ENCODE measurements around the gene KCNIP4.

DNA sequence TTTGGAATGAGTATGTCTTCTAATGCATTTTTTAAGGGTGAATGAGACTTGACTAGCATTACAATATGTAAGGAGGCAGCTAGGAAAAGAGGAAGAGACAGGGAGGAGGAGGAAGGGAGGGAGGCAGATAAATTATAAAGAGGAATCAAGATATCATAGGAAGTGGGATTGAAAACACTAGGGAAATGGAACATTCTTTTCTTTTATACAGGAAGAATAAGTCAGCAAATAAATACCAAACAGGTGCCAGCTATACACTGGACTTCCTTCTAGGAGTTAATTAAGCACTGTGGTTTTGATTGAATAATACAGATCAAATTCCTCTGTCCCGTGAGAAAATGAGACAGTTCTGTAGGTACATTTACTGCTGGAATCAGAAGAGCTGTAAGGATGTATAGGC, 1169.7 kb downstream of the KCNIP4 start:
- TF ChIP-seq, protein P1, sequence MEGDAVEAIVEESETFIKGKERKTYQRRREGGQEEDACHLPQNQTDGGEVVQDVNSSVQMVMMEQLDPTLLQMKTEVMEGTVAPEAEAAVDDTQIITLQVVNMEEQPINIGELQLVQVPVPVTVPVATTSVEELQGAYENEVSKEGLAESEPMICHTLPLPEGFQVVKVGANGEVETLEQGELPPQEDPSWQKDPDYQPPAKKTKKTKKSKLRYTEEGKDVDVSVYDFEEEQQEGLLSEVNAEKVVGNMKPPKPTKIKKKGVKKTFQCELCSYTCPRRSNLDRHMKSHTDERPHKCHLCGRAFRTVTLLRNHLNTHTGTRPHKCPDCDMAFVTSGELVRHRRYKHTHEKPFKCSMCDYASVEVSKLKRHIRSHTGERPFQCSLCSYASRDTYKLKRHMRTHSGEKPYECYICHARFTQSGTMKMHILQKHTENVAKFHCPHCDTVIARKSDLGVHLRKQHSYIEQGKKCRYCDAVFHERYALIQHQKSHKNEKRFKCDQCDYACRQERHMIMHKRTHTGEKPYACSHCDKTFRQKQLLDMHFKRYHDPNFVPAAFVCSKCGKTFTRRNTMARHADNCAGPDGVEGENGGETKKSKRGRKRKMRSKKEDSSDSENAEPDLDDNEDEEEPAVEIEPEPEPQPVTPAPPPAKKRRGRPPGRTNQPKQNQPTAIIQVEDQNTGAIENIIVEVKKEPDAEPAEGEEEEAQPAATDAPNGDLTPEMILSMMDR (IDR thresholded peaks at IDR 0.05; ENCODE audit: extremely low read depth in 1 of 2, insufficient read depth in 1 of 2, low read depth in 1 of 2, low read length in 2 of 2): no peak
- TF ChIP-seq EZH2 (IDR thresholded peaks at IDR 0.05; ENCODE audit: borderline replicate concordance, low read depth, low read length, severe bottlenecking): no peak
- peak; percentile 60 for TF ChIP-seq POLR2A (IDR thresholded peaks at IDR 0.05; ENCODE audit: low read depth, low read length)

Data from endothelial cell of umbilical vein (primary cell).